Ishikawa (cell line): ENCODE measurements around the gene ERC1.

Experiments
- CEBPB ChIP-seq: IDR thresholded peaks from 2 replicates; pipeline ENCODE4 v1.6.1; 2012
- CREB1 ChIP-seq: IDR thresholded peaks from 2 replicates; pipeline ENCODE4 v1.6.1; 2012; ENCODE audit warnings: low read depth
- EGR1 ChIP-seq: IDR thresholded peaks from 2 replicates; pipeline ENCODE4 v1.6.1; 2012
- EP300 ChIP-seq: IDR thresholded peaks from 2 replicates; pipeline ENCODE4 v1.6.1; 2012; ENCODE audit warnings: borderline replicate concordance
- FOXM1 ChIP-seq: IDR thresholded peaks from 2 replicates; pipeline ENCODE4 v1.6.1; 2012; ENCODE audit warnings: low read depth, borderline replicate concordance
- MAX ChIP-seq: IDR thresholded peaks from 2 replicates; pipeline ENCODE4 v1.6.1; 2012
- NFIC ChIP-seq: IDR thresholded peaks from 2 replicates; pipeline ENCODE4 v1.6.1; 2012
- RAD21 ChIP-seq: IDR thresholded peaks from 2 replicates; pipeline ENCODE4 v1.6.1; 2012; ENCODE audit warnings: low read depth
- TAF1 ChIP-seq: IDR thresholded peaks from 2 replicates; pipeline ENCODE4 v1.6.1; 2012; ENCODE audit warnings: low read depth, mild to moderate bottlenecking
- TCF12 ChIP-seq: IDR thresholded peaks from 2 replicates; pipeline ENCODE4 v1.6.1; 2012; ENCODE audit warnings: low read depth
- TEAD4 ChIP-seq: IDR thresholded peaks from 2 replicates; pipeline ENCODE4 v1.6.1; 2012
- USF1 ChIP-seq: IDR thresholded peaks from 2 replicates; pipeline ENCODE4 v1.6.1; 2012
- YY1 ChIP-seq: IDR thresholded peaks from 2 replicates; pipeline ENCODE4 v1.6.1; 2012; ENCODE audit warnings: low read depth
- ZBTB7A ChIP-seq: IDR thresholded peaks from 2 replicates; pipeline ENCODE4 v1.6.1; 2012; ENCODE audit warnings: low read depth
- TF ChIP-seq, protein P1 (sequence below): IDR thresholded peaks from 2 replicates; pipeline ENCODE4 v1.6.1; 2012; ENCODE audit warnings: low read depth, mild to moderate bottlenecking

Gene ERC1

GRCh38 chr12:1213618-1214205 is 222.7 kb downstream of the ERC1 start:
- TF ChIP-seq TAF1 (no peak), USF1 (no peak), ZBTB7A (no peak), CREB1 (no peak), RAD21 (no peak), EP300 (no peak), TEAD4 (no peak), NFIC (no peak)

GRCh38 chr12:1216560-1216959 is 225.5 kb downstream of the ERC1 start:
- TF ChIP-seq FOXM1: no peak
- TF ChIP-seq YY1: no peak
- no peak for TF ChIP-seq CEBPB
- no peak for TF ChIP-seq ZBTB7A
- TF ChIP-seq NFIC: no peak
- TF ChIP-seq, protein P1, sequence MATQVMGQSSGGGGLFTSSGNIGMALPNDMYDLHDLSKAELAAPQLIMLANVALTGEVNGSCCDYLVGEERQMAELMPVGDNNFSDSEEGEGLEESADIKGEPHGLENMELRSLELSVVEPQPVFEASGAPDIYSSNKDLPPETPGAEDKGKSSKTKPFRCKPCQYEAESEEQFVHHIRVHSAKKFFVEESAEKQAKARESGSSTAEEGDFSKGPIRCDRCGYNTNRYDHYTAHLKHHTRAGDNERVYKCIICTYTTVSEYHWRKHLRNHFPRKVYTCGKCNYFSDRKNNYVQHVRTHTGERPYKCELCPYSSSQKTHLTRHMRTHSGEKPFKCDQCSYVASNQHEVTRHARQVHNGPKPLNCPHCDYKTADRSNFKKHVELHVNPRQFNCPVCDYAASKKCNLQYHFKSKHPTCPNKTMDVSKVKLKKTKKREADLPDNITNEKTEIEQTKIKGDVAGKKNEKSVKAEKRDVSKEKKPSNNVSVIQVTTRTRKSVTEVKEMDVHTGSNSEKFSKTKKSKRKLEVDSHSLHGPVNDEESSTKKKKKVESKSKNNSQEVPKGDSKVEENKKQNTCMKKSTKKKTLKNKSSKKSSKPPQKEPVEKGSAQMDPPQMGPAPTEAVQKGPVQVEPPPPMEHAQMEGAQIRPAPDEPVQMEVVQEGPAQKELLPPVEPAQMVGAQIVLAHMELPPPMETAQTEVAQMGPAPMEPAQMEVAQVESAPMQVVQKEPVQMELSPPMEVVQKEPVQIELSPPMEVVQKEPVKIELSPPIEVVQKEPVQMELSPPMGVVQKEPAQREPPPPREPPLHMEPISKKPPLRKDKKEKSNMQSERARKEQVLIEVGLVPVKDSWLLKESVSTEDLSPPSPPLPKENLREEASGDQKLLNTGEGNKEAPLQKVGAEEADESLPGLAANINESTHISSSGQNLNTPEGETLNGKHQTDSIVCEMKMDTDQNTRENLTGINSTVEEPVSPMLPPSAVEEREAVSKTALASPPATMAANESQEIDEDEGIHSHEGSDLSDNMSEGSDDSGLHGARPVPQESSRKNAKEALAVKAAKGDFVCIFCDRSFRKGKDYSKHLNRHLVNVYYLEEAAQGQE: no peak
- TF ChIP-seq TAF1: no peak
- TF ChIP-seq TEAD4: no peak
- no peak for TF ChIP-seq USF1
- no peak for TF ChIP-seq EGR1
- TF ChIP-seq CREB1: no peak

- TF ChIP-seq EP300 (no peak), TEAD4 (0 out of 2 replicates have a peak, but pooled peaks have one; percentile 21), CEBPB (peak; percentile 23; the same call in 1 of the 2 replicates), FOXM1 (no peak), USF1 (no peak), CREB1 (no peak), YY1 (no peak), TCF12 (no peak), MAX (no peak), ZBTB7A (no peak), NFIC (peak; percentile 66), TAF1 (no peak), EGR1 (no peak), RAD21 (no peak)
- TF ChIP-seq, protein P1: no peak
Observed at GRCh38 chr12:1217191-1217949, 226.3 kb downstream of the ERC1 start.

DNA sequence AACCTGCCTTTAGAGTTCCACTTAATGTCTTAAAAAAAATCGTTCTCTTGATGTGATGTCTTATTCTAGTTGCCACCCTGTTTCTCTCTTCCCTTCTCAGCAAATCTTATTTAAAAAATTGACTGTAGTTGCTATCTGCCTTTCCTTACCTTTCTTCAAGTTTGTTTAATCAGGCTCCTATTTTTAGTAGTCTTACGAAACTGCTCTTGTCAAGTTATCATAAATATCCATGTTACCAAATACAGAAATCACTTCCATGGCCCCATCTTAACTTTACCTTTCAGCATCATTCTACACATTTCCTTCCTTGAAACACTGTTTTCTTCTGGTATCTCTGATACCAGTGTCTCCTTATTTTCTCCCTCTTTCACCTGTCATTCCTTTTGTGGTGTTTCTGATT is 227.3 kb downstream of the ERC1 start:
- TF ChIP-seq EGR1 (no peak), RAD21 (no peak)

- no peak for TF ChIP-seq TAF1
- TF ChIP-seq YY1: no peak
- no peak for TF ChIP-seq CEBPB
- TF ChIP-seq USF1: no peak
- no peak for TF ChIP-seq TEAD4
- no peak for TF ChIP-seq TCF12
- TF ChIP-seq EGR1: no peak
- TF ChIP-seq, protein P1: no peak
- no peak for TF ChIP-seq ZBTB7A
- no peak for TF ChIP-seq CREB1
- TF ChIP-seq FOXM1: no peak
Observed at GRCh38 chr12:1220127-1221092, 229.4 kb downstream of the ERC1 start.
